Fibroblast of upper back skin (primary cell): ENCODE data around the gene ZNF652.
"Not testable (repeated sequence)": the region's sequence is repeated elsewhere in the genome, so short reads cannot be mapped to it uniquely, and the experiment has no call there.

Experiments used
- DNase-seq: peaks from one replicate; pipeline ENCODE4 v3.0.0-alpha.2; 2013

ZNF652 gene

GRCh38 chr17:49298371-49298976, 63.6 kb downstream of the ZNF652 start:
- DNase-seq: no peak

- DNase-seq: no peak
Observed at GRCh38 chr17:49297141-49297540, 64.9 kb downstream of the ZNF652 start.

DNA sequence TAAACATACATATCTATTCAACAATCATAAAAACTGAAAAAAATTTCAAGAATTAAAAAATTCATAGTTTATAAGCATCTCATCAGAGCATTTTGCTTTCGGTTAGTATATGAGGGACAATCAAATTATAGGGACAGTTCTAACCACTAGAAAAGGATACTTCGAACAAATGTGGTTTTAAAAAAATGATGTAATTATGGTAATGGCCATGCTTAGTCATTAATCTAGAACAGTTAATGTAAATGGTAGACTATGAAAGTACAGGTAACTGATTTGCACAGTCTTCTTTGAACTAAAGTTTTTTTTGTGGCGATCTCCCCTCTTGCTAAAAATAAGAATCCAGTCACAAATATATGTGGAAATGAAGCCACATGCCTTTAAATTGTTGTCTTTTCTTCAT, 67.9 kb downstream of the ZNF652 start:
- no peak for DNase-seq

- DNase-seq: no peak
Observed at GRCh38 chr17:49292901-49293300, 69.1 kb downstream of the ZNF652 start.

DNA sequence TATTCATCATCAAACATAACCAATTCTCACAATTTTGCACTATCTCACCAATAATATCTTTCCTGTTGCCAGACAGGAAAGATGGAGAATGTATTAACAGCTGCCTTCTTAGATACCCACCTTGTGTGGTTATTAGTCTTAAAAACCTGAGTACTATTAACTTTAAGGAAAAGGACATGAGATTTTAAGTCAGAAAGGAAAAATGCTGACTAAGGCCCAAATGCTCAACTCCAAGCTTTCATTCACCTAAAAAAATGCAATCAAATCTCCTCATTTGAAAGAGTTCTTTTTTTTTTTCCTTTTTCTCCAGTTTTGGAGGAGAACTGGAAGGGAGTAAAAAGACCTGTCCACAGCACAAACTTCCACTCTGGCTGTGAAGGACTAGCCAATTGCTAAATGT, 70.1 kb downstream of the ZNF652 start:
- DNase-seq: no peak

DNA sequence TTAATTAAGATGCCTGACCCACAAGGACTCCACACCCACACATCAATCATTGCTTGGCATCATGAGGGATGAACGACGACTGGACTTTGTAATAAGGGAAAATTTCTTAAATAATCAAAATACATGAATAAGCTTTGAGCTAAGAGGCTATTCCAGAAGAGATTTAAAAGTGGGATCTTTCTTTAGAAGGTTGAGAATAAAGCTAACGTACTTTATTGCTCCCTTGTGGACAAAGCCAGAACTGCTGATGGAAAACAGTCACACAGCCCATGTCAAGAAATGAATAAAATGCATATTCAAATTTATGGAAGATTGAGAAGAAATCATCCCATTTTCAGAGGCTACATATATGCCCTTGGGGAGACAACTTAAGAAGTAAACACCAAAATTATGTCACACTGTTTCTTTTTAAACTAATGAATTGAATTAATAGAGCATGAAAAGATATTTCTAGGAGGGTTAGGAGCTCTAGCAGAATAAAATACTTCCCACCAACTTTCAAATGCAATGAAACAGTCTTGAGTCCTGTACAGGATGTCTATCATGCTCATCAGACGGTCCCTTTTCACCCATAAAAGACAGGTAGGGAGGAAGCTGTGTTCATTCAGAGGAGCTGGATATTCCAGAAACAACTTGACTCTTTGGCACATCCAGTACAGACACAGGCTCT, 71.2 kb downstream of the ZNF652 start:
- peak; percentile 36 for DNase-seq

DNA sequence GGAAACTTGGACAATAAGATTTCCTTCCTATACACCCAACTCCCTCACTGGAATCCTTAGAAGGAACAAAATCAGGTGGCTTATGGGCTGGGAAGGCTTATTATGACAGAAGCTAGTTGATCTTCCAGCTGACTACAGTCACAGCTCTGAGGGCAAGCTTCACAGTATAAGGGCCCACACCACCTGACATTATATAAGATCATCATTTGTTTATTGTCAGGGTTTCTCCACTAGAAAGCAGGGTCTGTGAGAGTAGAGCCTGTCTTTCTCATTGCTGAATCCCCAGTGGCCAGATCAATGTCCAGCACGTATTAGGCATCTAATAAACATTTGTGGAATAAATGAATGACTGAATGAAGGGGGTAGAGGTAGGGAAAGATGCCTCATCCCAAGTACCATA, 73.7 kb downstream of the ZNF652 start:
- no peak for DNase-seq

GRCh38 chr17:49287481-49287880, 74.6 kb downstream of the ZNF652 start:
- DNase-seq: no peak

DNA sequence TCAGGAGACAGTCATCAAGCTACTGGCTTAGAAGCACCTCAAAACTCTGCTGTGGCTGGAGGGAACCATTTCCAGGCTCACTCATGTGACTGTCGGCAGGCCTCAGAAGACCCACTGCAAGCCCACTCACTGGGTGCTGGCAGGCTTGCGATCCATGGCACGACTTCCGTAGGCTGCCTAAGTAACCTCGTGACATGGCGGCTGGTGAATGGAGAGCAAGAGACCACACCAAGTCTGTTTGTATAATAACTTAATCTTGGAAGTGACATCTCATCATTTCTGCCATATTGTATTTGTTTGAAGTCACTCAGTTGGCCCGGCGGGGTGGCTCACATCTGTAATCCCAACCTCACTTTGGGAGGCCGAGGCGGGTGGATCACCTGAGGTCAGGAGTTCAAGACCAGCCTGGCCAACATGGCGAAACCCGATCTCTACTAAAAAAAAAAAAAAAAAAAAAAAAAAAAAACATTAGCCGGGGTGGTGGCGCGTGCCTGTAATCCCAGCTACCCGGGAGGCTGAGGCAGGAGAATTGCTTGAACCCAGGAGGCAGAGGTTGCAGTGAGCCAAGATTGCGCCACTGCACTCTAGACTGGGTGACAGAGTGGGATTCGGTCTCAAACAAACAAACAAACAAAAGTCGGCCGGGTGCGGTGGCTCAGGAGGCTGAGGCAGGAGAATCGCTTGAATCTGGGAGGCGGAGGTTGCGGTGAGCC, 75.6 kb downstream of the ZNF652 start:
- DNase-seq: not testable (repeated sequence)

- DNase-seq: no peak
Observed at GRCh38 chr17:49285716-49286115, 76.3 kb downstream of the ZNF652 start.

- no peak for DNase-seq
Observed at GRCh38 chr17:49280918-49281317, 81.1 kb downstream of the ZNF652 start.

DNA sequence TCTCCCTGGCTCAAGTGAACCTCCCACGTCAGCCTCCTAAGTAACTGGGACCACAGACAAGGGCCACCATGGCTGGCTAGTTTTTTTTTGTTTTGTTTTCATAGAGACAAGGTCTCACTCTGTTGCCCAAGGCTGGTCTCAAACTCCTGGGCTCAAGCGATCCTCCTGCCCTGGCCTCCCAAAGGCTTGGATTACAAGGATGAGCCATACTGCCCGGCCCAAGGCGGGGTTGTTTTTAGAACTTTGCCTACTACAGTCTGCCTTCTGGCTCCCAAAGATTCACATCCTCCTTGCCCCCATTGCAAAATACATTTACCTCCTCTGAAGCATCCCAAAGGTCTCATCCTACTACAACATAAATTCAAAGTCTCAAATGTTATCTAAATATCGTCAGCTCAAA, 82.0 kb downstream of the ZNF652 start:
- DNase-seq: no peak

DNA sequence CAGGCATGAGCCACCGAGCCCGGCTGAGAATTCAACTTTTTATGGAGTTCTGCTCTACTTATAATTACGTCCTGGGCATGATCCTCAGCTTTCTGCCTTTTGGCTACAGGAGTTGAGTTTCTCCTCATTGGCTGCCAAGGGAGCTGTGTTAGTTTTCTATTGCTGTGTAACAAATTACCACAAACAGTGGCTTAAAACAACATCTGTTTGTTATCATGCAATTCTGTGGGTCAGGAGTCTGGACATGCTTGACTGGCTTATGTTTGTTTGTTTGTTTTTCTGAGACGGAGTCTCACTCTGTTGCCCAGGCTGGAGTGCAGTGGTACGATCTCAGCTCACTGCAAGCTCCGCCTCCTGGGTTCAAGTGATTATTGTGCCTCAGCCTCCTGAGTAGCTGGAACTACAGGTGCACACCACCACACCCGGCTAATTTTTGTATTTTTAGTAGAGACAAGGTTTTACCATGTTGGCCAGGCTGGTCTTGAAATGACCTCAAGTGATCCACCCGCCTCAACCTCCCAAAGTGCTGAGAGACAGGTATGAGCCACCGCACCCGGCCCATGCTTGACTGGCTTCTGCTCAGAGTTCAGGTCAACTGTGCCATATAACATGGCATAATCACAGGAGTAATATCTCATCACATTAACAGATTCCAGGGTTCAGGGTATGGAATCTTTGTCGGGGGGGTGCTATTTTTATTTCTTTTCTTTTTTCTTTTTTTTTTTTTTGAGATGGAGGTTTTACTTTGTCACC, 82.6 kb downstream of the ZNF652 start:
- not testable (repeated sequence) for DNase-seq

GRCh38 chr17:49278076-49278475, 84.0 kb downstream of the ZNF652 start:
- no peak for DNase-seq

DNA sequence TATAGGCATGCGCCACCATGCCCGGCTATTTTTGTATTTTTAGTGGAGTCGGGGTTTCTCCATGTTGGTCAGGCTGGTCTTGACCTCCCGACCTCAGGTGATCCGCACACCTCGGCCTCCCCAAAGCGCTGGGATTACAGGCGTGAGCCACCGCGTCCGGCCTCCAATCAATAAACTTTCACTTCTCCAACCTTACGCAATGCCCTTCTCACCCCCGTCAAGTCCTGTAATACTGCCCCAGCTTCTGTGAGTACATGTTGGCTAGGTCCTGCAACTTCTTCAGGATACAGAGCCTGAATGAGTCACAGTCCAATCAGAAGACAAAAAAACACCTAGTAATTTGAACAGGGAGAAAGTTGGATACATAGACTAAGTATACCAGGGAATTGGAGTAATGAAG, 84.4 kb downstream of the ZNF652 start:
- no peak for DNase-seq

GRCh38 chr17:49275981-49276380, 86.1 kb downstream of the ZNF652 start:
- DNase-seq: not testable (repeated sequence)

- no peak for DNase-seq
Observed at GRCh38 chr17:49269356-49269755, 92.7 kb downstream of the ZNF652 start.

- no peak for DNase-seq
Observed at GRCh38 chr17:49267912-49268311, 94.1 kb downstream of the ZNF652 start.

GRCh38 chr17:49266233-49266632, 95.8 kb downstream of the ZNF652 start:
- no peak for DNase-seq

DNA sequence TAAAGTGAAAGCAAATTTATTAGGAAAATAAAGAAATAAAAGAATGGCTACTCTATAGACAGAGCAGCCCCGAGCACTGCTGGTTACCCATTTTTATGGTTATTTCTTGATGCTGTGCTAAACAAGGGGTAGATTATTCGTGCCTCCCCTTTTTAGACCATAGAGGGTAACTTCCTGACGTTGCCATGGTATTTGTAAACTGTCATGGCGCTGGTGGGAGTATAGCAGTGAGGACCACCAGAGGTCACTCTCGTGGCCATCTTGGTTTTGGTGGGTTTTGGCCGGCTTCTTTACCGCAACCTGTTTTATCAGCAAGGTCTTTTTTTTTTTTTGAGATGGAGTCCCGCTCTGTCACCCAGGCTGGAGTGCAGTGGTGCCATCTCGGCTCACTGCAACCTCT, 100.5 kb downstream of the ZNF652 start:
- DNase-seq: not testable (repeated sequence)

DNA sequence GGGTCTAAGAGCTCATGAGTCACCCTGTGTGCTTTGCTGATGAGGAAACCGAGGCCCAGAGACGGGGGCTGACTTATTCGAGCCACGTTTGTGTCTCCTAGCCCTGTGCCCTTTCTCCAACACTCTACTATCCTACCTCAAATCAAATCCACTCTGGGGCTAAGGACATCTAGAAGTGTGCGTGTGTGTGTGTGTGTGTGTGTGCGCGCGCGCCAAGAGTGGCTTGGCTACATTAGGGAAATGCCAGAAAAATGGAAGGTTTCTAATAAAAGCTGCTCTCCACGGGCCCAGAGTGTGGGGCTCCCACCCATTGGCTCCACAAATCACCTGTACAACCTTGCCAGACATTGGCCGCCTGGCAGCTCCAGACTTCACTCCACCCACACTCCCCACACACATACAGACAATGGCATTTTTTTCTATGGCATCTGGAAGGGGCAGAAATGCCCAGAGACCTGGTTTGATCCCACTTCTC, 101.2 kb downstream of the ZNF652 start:
- DNase-seq: no peak

DNA sequence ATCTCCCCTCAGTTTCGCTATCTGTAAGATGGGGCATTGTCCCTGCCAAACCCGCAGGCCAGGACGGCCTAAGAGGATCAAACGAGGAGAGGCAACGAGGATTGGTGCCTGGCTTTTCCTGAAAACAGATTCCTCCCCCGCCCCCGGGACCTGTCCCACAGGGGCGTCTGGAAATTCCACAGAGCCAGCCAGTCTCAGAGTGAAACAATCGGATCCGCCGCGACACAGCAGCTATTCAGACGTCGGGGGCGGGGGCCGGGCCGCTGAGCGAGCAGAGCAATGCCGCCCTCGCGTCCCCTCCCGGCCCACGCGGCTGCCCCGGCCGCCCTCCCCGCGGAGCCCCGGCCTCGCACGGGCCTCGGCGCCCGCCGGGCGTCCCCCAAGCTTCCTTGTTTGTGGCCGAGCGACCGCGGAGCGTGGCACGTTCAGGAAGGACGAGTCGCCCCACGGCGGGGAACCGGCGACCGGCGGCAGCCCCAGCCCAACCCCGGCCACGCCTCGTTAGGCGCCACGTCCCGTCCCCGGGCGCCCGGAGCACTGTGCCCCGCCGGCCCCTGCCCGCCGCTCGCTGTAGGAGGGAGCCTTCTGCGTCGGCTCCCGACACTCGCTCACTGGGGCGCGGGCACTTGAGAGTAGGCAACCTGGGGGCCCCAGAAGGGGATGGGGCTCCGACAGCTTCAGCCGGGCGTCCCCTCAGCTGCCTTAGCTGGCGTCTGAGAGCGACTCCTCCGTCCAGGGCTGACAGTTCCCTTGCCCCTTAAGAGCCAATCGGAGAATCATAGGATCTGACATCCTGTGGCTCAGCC, 101.8 kb downstream of the ZNF652 start:
- DNase-seq: peak; percentile 77

DNA sequence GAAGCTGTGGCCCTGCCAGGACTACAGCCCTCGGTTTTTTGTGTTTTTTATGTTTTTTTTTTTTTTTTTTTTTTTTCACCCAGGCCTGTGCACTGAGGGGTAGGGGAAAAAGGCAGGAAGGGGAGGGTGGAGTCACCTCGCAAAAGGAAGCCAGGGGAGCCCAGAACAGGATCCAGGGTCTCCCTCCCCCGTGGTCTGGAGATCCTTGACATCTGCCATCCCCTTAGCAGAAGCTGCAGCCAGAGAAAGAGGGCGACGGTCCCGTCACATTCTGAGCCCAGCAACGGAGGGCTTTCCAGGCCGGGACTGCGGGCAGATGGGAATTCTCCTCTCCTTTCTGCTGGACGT, 102.4 kb downstream of the ZNF652 start:
- no peak for DNase-seq
